Esophagus muscularis mucosa (tissue), 4 donors: ENCODE data around the gene TMEM151A.

Source experiments
- CTCF ChIP-seq, 3 experiments: fragments of 200-600 bp in 2 of 3; fragments of 450-650 bp in 1 of 3; sonication (generic) in 2 of 3; IDR thresholded peaks; one replicate each; pipeline ENCODE4 v1.5.1; 2017 to 2019; ENCODE audit warnings: antibody characterized with exemption in 3 of 3, mild to moderate bottlenecking in 2 of 3, moderate library complexity in 1 of 3
- EP300 ChIP-seq: sonication (generic); formaldehyde crosslinking; IDR thresholded peaks from one replicate; pipeline ENCODE4 v1.6.1; 2017; ENCODE audit warnings: antibody characterized with exemption
- POLR2A ChIP-seq: fragments of 450-650 bp; IDR thresholded peaks from one replicate; pipeline ENCODE4 v1.6.1; 2017; ENCODE audit warnings: antibody characterized with exemption, moderate library complexity, mild to moderate bottlenecking, low read depth
- POLR2AphosphoS5 ChIP-seq, 2 donors: sonication (generic); formaldehyde crosslinking; IDR thresholded peaks; one replicate each; pipeline ENCODE4 v1.6.1; 2017; ENCODE audit warnings: antibody characterized with exemption in 2 of 2

- TF ChIP-seq POLR2AphosphoS5 (IDR thresholded peaks at IDR 0.05), result no peak
- TF ChIP-seq POLR2A, result no peak
- no peak for TF ChIP-seq CTCF (IDR thresholded peaks at IDR 0.05)
- TF ChIP-seq EP300, result no peak
Measured at GRCh38 chr11:66243782-66244535, 47.7 kb upstream of the TMEM151A start.
